Upper lobe of right lung (tissue), 1 donor: ENCODE data around the gene TTC21A. TPM values are rescaled to one million over a fixed set of nuclear protein-coding genes. Genes with fewer than 3 reads are reported as not detected.

ENCODE experiments used
- ATAC-seq: fragments of 200-7000 bp; cut with Tn5 transposase; one replicate; pipeline ENCODE4 v1.9.1; 2020; ENCODE audit warnings: mild to moderate bottlenecking, moderate library complexity
- DNase-seq: peaks from one replicate; pipeline ENCODE4 v3.0.0-alpha.2; 2020
- H3K27ac ChIP-seq: fragments of 200-600 bp; one replicate; pipeline ENCODE4 v1.8.0; 2022
- H3K27me3 ChIP-seq: fragments of 200-600 bp; one replicate; pipeline ENCODE4 v1.8.0; 2022; ENCODE audit warnings: mild to moderate bottlenecking
- H3K36me3 ChIP-seq: fragments of 200-600 bp; one replicate; pipeline ENCODE4 v1.8.0; 2022
- H3K4me1 ChIP-seq: fragments of 200-600 bp; one replicate; pipeline ENCODE4 v1.8.0; 2022
- H3K4me3 ChIP-seq: fragments of 200-600 bp; one replicate; pipeline ENCODE4 v1.8.0; 2022; ENCODE audit warnings: mild to moderate bottlenecking
- H3K9me3 ChIP-seq: fragments of 200-600 bp; one replicate; pipeline ENCODE4 v1.8.0; 2022
- intact Hi-C: fragments of 100-400 bp; cut with DNase I; formaldehyde crosslinking; loops from one replicate; pipeline ENCODE4 v1.11.0; 2022
- total RNA-seq: library from RNA; stranded (reverse); fragmentation: NEBNext Ultra II Directional; extraction: Animal tissue kit (Norgen Biotek cat#: 25700); gene quantifications from one replicate; pipeline ENCODE4 v1.2.1, GENCODE V29; 2021
- TF ChIP-seq, protein P1 (sequence below): fragments of 200-600 bp; IDR thresholded peaks from one replicate; pipeline ENCODE4 v1.8.0; 2022; ENCODE audit warnings: antibody characterized with exemption
- donor health status: DM: no; HTN: yes; CAD: no; lungs with severe emphysema.

TTC21A gene
- total RNA-seq, 1 donor from 2014 or later: 11.6 TPM

DNA sequence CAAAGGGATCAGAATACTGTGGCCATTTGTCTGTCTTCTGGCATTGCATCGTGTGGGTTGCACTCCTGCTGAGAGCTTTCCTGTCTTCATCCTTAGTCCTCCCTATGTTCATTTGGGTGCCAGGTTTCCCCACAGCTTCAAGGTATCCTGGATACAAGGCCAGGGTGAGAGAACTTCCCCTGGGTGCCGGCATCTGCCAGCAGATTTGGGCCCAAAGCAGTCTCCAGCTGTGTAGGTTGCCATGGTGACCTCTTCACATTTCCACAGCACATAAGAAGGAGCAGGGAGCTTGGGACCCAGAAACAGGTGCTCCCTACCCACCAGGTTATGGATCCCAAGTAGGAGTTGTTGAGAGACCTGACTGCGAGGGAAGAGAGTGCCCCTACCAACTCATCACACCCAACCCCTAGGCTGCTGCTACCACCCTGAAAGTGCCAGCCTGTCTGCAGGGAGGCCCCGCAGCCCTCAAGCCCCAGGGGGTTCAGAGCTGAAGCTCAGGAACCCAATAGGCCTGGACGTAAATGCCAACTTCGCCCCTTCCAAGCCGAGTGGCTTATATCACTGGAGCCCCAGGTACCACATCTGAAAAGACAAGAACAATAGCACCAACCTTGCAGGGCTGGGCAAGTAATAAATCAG is 19.9 kb downstream of the TTC21A start:
- peaks cover 4% of the 10 kb centered on the region for H3K4me1 ChIP-seq
- no peaks in the 10 kb centered on the region for H3K9me3 ChIP-seq
- TF ChIP-seq, protein P1, sequence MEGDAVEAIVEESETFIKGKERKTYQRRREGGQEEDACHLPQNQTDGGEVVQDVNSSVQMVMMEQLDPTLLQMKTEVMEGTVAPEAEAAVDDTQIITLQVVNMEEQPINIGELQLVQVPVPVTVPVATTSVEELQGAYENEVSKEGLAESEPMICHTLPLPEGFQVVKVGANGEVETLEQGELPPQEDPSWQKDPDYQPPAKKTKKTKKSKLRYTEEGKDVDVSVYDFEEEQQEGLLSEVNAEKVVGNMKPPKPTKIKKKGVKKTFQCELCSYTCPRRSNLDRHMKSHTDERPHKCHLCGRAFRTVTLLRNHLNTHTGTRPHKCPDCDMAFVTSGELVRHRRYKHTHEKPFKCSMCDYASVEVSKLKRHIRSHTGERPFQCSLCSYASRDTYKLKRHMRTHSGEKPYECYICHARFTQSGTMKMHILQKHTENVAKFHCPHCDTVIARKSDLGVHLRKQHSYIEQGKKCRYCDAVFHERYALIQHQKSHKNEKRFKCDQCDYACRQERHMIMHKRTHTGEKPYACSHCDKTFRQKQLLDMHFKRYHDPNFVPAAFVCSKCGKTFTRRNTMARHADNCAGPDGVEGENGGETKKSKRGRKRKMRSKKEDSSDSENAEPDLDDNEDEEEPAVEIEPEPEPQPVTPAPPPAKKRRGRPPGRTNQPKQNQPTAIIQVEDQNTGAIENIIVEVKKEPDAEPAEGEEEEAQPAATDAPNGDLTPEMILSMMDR: no peak
- no peak for DNase-seq
- H3K36me3 ChIP-seq: no peaks in the 10 kb centered on the region
- intact Hi-C loops: loop anchor here (10.0 kb wide), 1 partner anchor 157 kb away; the partner anchor contains the start of gene CX3CR1
- ATAC-seq: no peak
- no peak overlapping the region for H3K27ac ChIP-seq
- no peaks in the 10 kb centered on the region for H3K27me3 ChIP-seq
- no peak overlapping the region for H3K4me3 ChIP-seq

GRCh38 chr3:39127908-39128304 is 20.4 kb downstream of the TTC21A start:
- Histone ChIP-seq H3K27ac (no peak overlapping the region), H3K4me1 (peaks cover 10% of the 10 kb centered on the region), H3K9me3 (no peaks in the 10 kb centered on the region), H3K27me3 (no peaks in the 10 kb centered on the region), H3K4me3 (no peak overlapping the region), H3K36me3 (no peaks in the 10 kb centered on the region)
- intact Hi-C loops: loop anchor here (10.0 kb wide), 1 partner anchor 157 kb away; the partner anchor contains the start of gene CX3CR1
- no peak for ATAC-seq
- DNase-seq: no peak
- TF ChIP-seq, protein P1: no peak

DNA sequence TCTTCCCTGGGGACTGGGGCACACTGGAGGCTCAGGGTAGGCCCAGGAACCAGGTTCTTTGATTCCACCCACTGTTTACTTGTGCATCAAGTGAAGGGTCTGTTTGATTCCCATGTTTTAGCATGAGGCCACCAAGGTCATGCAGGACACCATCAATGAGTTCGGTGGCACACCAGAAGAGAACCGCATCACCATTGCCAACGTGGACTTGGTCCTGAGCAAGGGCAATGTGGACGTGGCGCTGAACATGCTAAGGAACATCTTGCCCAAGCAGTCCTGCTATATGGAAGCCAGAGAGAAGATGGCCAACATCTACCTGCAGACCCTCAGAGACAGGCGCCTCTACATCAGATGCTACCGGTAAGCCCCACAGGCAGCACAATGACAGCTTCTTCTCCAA is 21.5 kb downstream of the TTC21A start:
- TF ChIP-seq, protein P1: no peak
- H3K9me3 ChIP-seq: no peaks in the 10 kb centered on the region
- no peak overlapping the region for H3K27ac ChIP-seq
- ATAC-seq (no peak), DNase-seq (no peak)
- no peak overlapping the region for H3K4me3 ChIP-seq
- intact Hi-C loops: loop anchor here (10.0 kb wide), 1 partner anchor 156 kb away; the partner anchor contains the start of gene CX3CR1
- no peaks in the 10 kb centered on the region for H3K36me3 ChIP-seq
- H3K4me1 ChIP-seq: peaks cover 20% of the 10 kb centered on the region
- H3K27me3 ChIP-seq: no peaks in the 10 kb centered on the region

GRCh38 chr3:39130026-39130425 is 22.5 kb downstream of the TTC21A start:
- Histone ChIP-seq H3K9me3 (no peaks in the 10 kb centered on the region), H3K4me1 (peaks cover 27% of the 10 kb centered on the region), H3K4me3 (no peak overlapping the region), H3K36me3 (no peaks in the 10 kb centered on the region), H3K27me3 (no peaks in the 10 kb centered on the region), H3K27ac (no peak overlapping the region)
- no peak for DNase-seq
- no peak for ATAC-seq
- intact Hi-C loops: no loop called here
- TF ChIP-seq, protein P1: no peak

DNA sequence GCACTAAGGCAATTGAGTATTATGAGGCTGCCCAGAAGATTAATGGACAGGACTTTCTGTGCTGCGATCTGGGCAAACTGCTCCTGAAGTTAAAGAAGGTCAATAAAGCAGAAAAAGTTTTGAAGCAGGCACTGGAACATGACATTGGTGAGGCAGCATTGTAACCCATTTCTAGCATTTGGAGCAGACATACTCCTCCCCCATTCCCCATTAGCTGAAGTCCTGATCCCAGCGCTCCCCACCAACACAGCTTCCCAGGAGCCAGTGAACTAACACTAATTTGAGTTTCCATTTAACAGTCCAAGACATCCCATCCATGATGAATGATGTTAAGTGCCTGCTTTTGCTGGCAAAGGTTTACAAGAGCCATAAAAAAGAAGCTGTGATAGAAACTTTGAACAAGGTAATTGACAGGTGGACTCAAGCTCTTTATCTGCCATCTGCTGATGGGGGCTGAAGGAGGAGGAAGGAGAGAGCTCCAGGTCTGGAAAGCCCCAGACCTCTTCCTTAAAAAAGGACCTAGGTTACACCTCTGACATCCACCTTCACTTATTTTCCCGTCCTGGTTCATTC is 23.3 kb downstream of the TTC21A start:
- no peak overlapping the region for H3K27ac ChIP-seq
- TF ChIP-seq, protein P1: no peak
- no peak for ATAC-seq

More for the DNA sequence above, 23.3 kb downstream of the TTC21A start:
- H3K36me3 ChIP-seq: no peaks in the 10 kb centered on the region
- intact Hi-C loops: no loop called here
- no peak overlapping the region for H3K4me3 ChIP-seq
- H3K27me3 ChIP-seq: no peaks in the 10 kb centered on the region
- H3K4me1 ChIP-seq: peaks cover 33% of the 10 kb centered on the region
- DNase-seq: no peak
- no peaks in the 10 kb centered on the region for H3K9me3 ChIP-seq
